MM.1S (cell line): ENCODE measurements around the gene LMBR1.

ENCODE experiments used
- EZH2phosphoT487 ChIP-seq: fragments of 300-600 bp; sonication (generic); IDR thresholded peaks from 2 replicates; pipeline ENCODE4 v1.6.1; 2018; ENCODE audit warnings: antibody characterized with exemption, low read length
- TF ChIP-seq, protein P1 (sequence below): fragments of 300-600 bp; sonication (generic); IDR thresholded peaks from 2 replicates; pipeline ENCODE4 v1.5.1; 2016; ENCODE audit warnings: antibody characterized with exemption, low read length, mixed read lengths

DNA sequence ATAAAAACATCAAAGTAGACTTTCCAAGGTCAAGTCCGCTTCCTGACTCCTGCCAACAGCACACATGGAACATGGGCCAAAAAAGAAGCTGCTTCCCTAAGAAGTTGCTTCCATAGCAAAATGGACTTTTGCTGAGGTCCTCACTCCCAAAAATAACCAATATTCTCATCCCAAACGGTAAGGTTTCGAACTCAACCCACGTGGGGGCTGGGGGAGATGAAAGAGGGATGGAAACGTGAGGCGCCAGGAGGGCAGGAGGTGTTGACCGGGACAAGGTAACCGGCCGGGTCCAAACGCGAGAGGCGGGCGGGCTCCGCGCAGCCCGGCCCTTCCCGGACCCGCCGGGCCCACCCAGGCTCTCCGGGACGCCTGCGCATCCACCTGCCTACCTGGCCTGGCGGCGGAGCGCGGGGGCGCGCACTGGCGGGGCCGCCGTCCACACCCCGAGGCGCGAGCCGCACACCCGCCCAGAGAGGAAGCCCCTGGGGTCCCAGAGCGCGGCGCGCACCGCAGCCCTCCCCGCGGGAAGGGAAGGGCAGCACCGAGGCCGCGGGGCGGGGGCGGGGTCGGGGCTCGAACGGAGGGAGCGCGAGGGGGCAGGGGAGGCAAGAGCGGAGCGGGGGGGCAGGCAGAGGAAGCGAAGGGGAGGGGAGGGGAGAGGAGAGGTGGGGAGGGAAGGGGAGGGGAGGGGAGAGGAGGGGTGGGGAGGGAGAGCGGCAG lies 742 bp downstream of the LMBR1 start:
- TF ChIP-seq, protein P1, sequence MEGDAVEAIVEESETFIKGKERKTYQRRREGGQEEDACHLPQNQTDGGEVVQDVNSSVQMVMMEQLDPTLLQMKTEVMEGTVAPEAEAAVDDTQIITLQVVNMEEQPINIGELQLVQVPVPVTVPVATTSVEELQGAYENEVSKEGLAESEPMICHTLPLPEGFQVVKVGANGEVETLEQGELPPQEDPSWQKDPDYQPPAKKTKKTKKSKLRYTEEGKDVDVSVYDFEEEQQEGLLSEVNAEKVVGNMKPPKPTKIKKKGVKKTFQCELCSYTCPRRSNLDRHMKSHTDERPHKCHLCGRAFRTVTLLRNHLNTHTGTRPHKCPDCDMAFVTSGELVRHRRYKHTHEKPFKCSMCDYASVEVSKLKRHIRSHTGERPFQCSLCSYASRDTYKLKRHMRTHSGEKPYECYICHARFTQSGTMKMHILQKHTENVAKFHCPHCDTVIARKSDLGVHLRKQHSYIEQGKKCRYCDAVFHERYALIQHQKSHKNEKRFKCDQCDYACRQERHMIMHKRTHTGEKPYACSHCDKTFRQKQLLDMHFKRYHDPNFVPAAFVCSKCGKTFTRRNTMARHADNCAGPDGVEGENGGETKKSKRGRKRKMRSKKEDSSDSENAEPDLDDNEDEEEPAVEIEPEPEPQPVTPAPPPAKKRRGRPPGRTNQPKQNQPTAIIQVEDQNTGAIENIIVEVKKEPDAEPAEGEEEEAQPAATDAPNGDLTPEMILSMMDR, result no peak
- TF ChIP-seq EZH2phosphoT487, result no peak
